ENCODE data around the gene HSPA1A.
"Not testable (repeated sequence)": the region's sequence is repeated elsewhere in the genome, so short reads cannot be mapped to it uniquely, and the experiment has no call there.

HSPA1A gene

DNA sequence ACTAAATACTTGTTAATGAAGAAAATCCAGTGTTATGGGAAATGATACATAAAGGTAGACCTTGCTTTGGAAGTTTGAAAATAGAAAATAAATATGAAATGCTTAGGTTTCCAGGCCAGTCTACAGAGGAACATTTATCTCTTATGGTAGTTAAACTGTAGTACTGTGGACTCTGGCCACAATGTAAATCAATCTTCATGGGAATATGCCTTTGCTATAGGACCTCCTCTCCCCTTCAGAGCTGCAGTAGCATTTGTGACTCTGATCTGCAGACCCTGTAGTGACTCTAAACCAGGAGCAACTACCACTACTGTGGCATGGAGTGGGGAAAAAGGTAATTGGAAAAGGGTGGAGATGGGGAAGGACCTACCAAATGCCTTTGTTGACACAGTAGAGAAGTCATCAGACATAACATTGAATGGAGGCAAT, 4.5 kb downstream of the HSPA1A start:
- TF ChIP-seq, protein P1, sequence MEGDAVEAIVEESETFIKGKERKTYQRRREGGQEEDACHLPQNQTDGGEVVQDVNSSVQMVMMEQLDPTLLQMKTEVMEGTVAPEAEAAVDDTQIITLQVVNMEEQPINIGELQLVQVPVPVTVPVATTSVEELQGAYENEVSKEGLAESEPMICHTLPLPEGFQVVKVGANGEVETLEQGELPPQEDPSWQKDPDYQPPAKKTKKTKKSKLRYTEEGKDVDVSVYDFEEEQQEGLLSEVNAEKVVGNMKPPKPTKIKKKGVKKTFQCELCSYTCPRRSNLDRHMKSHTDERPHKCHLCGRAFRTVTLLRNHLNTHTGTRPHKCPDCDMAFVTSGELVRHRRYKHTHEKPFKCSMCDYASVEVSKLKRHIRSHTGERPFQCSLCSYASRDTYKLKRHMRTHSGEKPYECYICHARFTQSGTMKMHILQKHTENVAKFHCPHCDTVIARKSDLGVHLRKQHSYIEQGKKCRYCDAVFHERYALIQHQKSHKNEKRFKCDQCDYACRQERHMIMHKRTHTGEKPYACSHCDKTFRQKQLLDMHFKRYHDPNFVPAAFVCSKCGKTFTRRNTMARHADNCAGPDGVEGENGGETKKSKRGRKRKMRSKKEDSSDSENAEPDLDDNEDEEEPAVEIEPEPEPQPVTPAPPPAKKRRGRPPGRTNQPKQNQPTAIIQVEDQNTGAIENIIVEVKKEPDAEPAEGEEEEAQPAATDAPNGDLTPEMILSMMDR (IDR thresholded peaks at IDR 0.05; ENCODE audit: borderline replicate concordance, insufficient read depth, low read depth, low read length): no peak
- no peak overlapping the region for H3K4me3 ChIP-seq (ENCODE audit: low read depth, low read length)

DNA sequence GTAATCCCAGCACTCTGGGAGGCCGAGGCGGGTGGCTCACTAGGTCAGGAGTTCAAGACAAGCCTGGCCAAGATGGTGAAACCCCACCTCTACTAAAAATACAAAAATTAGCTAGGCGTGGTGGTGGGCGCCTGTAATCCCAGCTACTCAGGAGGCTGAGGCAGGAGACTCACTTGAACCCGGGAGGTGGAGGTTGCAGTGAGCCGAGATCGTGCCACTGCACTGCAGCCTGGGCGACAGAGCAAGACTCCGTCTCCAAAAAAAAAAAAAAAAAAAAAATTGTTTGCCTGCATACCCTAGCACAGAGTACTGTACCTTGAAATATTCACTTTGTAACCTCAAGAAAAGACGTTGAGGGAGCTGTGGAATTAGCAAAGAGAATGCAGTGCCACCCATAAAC, 5.1 kb downstream of the HSPA1A start:
- not testable (repeated sequence) for H3K4me3 ChIP-seq (ENCODE audit: low read depth, low read length)

DNA sequence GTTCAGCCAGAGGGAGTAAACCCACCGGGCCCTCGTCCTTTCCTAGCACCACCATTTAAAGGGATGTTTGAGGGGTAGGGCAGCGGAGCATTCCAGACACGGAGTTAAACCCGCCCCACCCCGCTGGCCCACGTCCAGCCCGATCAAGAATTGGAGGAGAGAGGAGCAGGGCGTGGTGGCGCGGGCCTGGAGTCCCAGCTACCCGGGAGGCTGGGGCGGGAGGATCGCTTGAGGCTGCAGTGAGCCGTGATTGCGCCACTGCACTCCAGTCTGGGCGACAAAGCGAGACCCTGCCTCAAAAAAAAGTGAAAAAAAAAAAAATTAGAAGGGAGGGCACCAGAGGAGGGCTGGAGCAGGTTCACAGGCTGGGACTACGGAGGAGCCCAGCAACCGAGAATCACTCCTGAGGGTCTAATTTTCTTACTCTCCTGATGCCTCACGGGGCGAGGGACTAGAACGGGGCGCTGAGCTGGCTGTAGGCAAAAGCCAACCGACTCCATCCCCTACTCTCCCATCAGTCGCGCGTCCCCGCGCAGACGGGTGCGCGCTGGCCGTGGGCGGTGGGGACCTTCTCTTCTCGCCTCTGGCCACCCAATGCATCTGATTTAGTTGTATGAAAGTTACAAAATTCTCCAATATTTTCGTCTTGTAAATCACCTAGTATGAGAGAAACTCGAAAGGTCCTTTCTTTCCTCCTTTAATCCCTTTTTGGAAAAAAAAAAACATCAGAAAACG, 6.1 kb downstream of the HSPA1A start:
- TF ChIP-seq, protein P1 (IDR thresholded peaks at IDR 0.05; ENCODE audit: borderline replicate concordance, insufficient read depth, low read depth, low read length): no peak
- peak overlapping the region; percentile 44 for H3K4me3 ChIP-seq (ENCODE audit: low read depth, low read length)

DNA sequence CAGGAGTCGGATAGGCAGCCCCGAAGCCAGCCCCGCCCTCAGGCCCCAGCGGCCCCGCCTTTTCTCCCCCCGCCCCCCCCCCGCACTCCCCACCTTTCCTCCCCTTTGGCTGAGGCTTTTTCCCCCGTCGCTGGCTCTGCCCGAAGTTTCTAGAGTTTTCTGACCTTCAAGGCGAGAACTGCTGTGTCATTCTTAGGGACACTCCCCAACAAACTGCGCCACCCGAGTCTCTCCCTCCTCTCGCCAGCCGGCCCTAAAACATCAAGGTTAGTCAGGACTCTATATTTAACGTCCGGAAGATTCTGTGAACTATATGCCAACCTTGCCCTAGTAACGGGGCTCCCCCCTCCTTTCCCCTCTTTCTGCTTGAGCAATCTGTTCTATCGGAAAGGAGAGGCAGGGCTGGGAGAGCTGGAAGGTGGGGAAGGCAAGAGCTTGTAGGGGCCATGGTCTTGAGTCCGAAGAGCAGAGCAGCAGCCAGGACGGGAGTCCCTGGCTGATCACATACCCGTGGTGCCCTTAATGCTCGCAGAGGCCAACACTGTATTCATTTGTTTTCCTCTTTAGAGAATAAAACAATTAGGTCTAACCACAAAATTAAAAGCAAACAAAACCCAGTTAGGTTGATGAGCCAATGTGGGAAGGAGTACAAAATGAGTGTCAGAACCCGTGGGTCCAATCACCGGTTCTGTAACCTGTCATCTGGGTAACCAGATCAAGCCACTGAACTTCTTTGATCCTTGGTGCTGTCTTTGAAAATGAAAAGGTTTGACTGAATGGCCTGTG, 6.9 kb downstream of the HSPA1A start:
- H3K4me3 ChIP-seq (ENCODE audit: low read depth, low read length): peak overlapping the region; percentile 47
- TF ChIP-seq, protein P1 (IDR thresholded peaks at IDR 0.05; ENCODE audit: borderline replicate concordance, insufficient read depth, low read depth, low read length): no peak

DNA sequence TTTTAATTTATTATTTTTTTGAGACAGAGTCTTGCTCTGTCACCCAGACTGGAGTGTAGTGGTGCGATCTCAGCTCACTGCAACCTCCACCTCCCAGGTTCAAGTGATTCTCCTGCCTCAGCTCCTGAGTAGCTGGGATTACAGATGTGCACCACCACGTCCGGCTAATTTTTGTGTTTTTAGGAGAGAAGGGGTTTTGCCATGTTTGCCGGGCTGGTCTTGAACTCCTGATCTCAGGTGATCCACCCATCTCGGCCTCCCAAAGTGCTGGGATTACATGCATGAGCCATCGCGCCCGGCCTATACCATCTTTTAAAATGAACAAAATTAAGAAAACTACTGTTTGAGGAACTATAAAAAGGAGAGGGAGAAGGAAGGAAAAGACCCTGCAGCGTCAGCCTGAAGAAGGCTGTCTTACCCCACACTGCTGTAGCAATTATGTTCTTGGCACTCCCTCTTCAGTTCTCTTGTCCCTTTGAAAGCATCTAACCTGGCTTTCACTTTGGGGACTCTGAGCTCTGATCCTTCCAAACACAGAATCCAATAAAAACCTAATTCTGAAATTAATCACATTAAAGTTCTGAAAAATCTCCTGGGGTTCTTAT, 8.4 kb downstream of the HSPA1A start:
- H3K4me3 ChIP-seq (ENCODE audit: low read depth, low read length): not testable (repeated sequence)

DNA sequence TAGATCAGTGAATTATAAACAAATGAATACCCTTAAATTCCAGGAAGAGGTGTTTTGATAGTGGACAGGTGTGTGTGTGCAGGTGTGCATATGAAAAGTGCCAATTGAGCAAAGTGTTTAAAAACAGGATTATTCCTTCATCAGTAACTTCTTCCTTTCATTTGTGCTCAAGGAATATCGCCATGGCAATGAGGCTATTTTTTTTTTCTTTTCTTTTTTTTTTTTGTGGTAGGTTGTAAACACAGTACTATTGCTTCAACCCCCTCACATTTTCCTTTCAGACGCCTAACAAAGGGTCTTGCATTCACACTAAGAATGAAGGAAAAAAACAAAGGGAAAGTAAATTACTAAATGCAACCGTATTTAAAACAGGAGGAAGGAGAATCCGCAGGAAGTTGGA, 10.2 kb downstream of the HSPA1A start:
- TF ChIP-seq, protein P1 (IDR thresholded peaks at IDR 0.05; ENCODE audit: borderline replicate concordance, insufficient read depth, low read depth, low read length): no peak
- no peak overlapping the region for H3K4me3 ChIP-seq (ENCODE audit: low read depth, low read length)

DNA sequence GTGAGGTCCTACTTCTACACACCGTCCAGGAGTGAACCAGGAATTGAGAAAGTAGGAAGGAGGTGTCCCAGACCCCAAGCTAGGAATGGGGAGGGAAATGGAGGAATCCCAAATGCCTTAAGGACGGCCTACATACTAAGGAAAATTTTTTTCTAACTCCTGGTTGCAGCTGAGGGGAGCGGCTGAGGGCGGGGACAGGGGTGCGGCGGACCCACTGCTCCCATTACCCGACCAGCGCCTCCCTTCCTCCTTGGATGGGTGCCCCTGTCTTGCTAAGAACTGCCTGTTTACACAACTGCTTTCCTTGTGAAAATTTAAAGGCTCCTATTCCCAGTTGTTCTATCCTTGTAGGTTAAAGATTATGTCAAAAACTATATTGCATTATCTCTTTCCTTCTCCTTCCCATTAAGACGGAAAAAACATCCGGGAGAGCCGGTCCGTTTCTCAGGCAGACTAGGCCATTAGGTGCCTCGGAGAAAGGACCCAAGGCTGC, 11.5 kb downstream of the HSPA1A start:
- TF ChIP-seq, protein P1 (IDR thresholded peaks at IDR 0.05; ENCODE audit: borderline replicate concordance, insufficient read depth, low read depth, low read length): no peak
- H3K4me3 ChIP-seq (ENCODE audit: low read depth, low read length): peak overlapping the region; percentile 53
